PC-3 (cell line): Measurements from ENCODE around the gene PDCD1LG2. TPM values are rescaled to one million over a fixed set of nuclear protein-coding genes. Genes with fewer than 3 reads are reported as not detected.

Experiments used
- ATAC-seq: fragments of 200-7000 bp; cut with Tn5 transposase; 2 replicates; pipeline ENCODE4 v1.9.1; 2020; ENCODE audit warnings: mild to moderate bottlenecking, moderate library complexity
- BruUV-seq: library from RNA; stranded (reverse); fragments of 400-500 nt; replicated peaks from 2 replicates; lab custom pipeline; 2021; lab: Mats Ljungman, UMichigan
- CTCF ChIA-PET: fragments of 300-600 bp; sonication (Branson Sonifier 250); formaldehyde crosslinking; loops from one replicate; lab custom pipeline; 2022; ENCODE audit warnings: antibody characterized with exemption; lab: Charles Lee
- POLR2A ChIA-PET: fragments of 300-600 bp; sonication (Branson Sonifier 250); formaldehyde crosslinking; loops from one replicate; lab custom pipeline; 2022; ENCODE audit warnings: antibody characterized with exemption; ENCODE audit not compliant: unreplicated experiment; lab: Charles Lee
- DNase-seq: peaks from one replicate; pipeline ENCODE4 v3.0.0-alpha.2; 2015
- H2AFZ ChIP-seq: fragments of 300-600 bp; sonication (generic); 2 replicates; pipeline ENCODE4 v1.6.0; 2016; ENCODE audit warnings: antibody characterized with exemption, low read length
- H3F3A ChIP-seq: fragments of 300-600 bp; sonication (generic); one replicate; pipeline ENCODE4 v1.6.0; 2017; ENCODE audit warnings: antibody characterized with exemption, low read length, control low read depth, mild to moderate bottlenecking; ENCODE audit not compliant: unreplicated experiment
- H3K27ac ChIP-seq: fragments of 300-600 bp; sonication (generic); 2 replicates; pipeline ENCODE4 v1.5.1; 2016; ENCODE audit warnings: mild to moderate bottlenecking, low read length
- H3K27me3 ChIP-seq: fragments of 300-600 bp; sonication (generic); 2 replicates; pipeline ENCODE4 v1.6.1; 2016; ENCODE audit warnings: low read length, mixed read lengths
- H3K36me3 ChIP-seq: fragments of 300-600 bp; sonication (generic); 2 replicates; pipeline ENCODE4 v1.6.1; 2016; ENCODE audit warnings: low read depth, mixed run types, low read length, mixed read lengths
- H3K4me1 ChIP-seq: fragments of 300-600 bp; sonication (generic); 2 replicates; pipeline ENCODE4 v1.5.1; 2016; ENCODE audit warnings: low read length; ENCODE audit not compliant: insufficient read depth
- H3K4me2 ChIP-seq: fragments of 300-600 bp; sonication (generic); 2 replicates; pipeline ENCODE4 v1.6.0; 2016; ENCODE audit warnings: low read length
- H3K4me3 ChIP-seq: fragments of 300-600 bp; sonication (generic); 2 replicates; pipeline ENCODE4 v1.5.1; 2016; ENCODE audit warnings: mild to moderate bottlenecking, low read length, mixed read lengths
- H3K79me2 ChIP-seq: fragments of 300-600 bp; sonication (generic); 2 replicates; pipeline ENCODE4 v1.6.1; 2017; ENCODE audit warnings: low read length, mixed read lengths
- H3K9ac ChIP-seq: fragments of 300-600 bp; sonication (generic); 2 replicates; pipeline ENCODE4 v1.6.0; 2016; ENCODE audit warnings: mild to moderate bottlenecking, low read length
- H3K9me2 ChIP-seq: fragments of 300-600 bp; sonication (generic); replicated peaks from 2 replicates; pipeline ENCODE4 v1.6.1; 2016; ENCODE audit warnings: mixed run types, low read length, mixed read lengths
- H3K9me3 ChIP-seq: fragments of 300-600 bp; sonication (generic); 2 replicates; pipeline ENCODE4 v1.6.1; 2016; ENCODE audit warnings: low read length, mixed read lengths
- H4K20me1 ChIP-seq: fragments of 300-600 bp; sonication (generic); 2 replicates; pipeline ENCODE4 v1.6.1; 2016; ENCODE audit warnings: low read length, mixed read lengths
- EZH2 ChIP-seq: fragments of 300-600 bp; sonication (generic); IDR thresholded peaks from one replicate; pipeline ENCODE4 v1.6.1; 2017; ENCODE audit warnings: antibody characterized with exemption, mild to moderate bottlenecking, low read length; ENCODE audit not compliant: unreplicated experiment
- EZH2phosphoT487 ChIP-seq: fragments of 300-600 bp; sonication (generic); IDR thresholded peaks from 2 replicates; pipeline ENCODE4 v1.6.1; 2018; ENCODE audit warnings: mild to moderate bottlenecking, antibody characterized with exemption, low read length, borderline replicate concordance
- intact Hi-C: fragments of 100-400 bp; cut with micrococcal nuclease; formaldehyde crosslinking; loops from 2 replicates; pipeline ENCODE4 v1.9.0; 2023
- total RNA-seq: library from RNA; depleted of rRNA; stranded (reverse); fragments of >200 nt; gene quantifications from 2 replicates; pipeline ENCODE4 v1.2.3, GENCODE V29; 2014
- TF ChIP-seq, protein P1 (sequence below): fragments of 300-600 bp; sonication (generic); conservative IDR thresholded peaks from 2 replicates; pipeline ENCODE4 v1.5.1; 2017; ENCODE audit warnings: antibody characterized with exemption, low read depth, mild to moderate bottlenecking, low read length

PDCD1LG2 gene
- total RNA-seq, 1 experiment from 2014 or later: 1.4 TPM

DNA sequence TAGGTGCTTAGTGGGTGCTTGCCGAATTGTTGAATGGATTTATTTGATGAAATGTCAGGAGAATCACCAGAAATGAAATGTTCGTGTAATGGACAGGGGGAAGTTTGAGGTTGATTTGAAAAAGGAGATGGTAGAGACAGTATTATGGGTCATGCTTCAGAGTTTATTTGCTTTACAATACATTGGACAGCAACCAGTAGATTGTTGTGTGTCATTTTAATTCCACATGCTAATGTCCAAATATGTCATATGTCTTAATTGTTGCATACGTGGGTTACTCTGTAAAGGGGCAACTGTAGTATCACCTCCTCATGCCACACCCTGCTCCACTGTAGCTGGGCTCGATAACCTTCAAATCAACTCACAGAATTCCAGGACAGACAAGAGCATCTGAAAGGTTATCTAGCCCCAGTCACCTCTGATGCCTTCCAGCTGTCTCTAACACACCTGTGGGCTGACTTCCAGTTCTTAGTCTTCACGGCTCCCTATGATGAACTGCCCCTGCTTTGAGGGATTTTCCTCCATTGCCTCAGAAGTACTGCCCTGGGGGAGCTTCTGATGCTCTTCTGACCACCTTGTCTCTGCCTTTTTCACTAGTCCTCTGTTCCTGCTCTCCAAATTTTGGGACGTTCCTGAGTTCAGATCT lies 1.7 kb downstream of the PDCD1LG2 start:
- peak overlapping the region; percentile 91; the same call in 1 of the 2 replicates for H3K27ac ChIP-seq
- CTCF ChIA-PET: no interaction called here
- no peaks in the 10 kb centered on the region for H3K36me3 ChIP-seq
- H3K4me1 ChIP-seq: peaks cover 41% of the 10 kb centered on the region
- H3F3A ChIP-seq: peaks cover 14% of the 10 kb centered on the region
- H3K4me3 ChIP-seq: peak overlapping the region; percentile 59; the same call in 1 of the 2 replicates
- H3K4me2 ChIP-seq: peak overlapping the region; percentile 83
- peaks cover 28% of the 10 kb centered on the region for H3K79me2 ChIP-seq
- no peaks in the 10 kb centered on the region for H3K9me2 ChIP-seq
- no peak overlapping the region for H3K9ac ChIP-seq
- no peak for DNase-seq
- POLR2A ChIA-PET: no interaction called here
- H3K9me3 ChIP-seq: no peaks in the 10 kb centered on the region
- TF ChIP-seq, protein P1, sequence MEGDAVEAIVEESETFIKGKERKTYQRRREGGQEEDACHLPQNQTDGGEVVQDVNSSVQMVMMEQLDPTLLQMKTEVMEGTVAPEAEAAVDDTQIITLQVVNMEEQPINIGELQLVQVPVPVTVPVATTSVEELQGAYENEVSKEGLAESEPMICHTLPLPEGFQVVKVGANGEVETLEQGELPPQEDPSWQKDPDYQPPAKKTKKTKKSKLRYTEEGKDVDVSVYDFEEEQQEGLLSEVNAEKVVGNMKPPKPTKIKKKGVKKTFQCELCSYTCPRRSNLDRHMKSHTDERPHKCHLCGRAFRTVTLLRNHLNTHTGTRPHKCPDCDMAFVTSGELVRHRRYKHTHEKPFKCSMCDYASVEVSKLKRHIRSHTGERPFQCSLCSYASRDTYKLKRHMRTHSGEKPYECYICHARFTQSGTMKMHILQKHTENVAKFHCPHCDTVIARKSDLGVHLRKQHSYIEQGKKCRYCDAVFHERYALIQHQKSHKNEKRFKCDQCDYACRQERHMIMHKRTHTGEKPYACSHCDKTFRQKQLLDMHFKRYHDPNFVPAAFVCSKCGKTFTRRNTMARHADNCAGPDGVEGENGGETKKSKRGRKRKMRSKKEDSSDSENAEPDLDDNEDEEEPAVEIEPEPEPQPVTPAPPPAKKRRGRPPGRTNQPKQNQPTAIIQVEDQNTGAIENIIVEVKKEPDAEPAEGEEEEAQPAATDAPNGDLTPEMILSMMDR: no peak
- H4K20me1 ChIP-seq: no peaks in the 10 kb centered on the region
- H3K27me3 ChIP-seq: no peaks in the 10 kb centered on the region
- BruUV-seq: no TSS peak
- no peak for ATAC-seq
- H2AFZ ChIP-seq: no peak overlapping the region
- intact Hi-C loops: loop anchor here (2.0 kb wide), 1 partner anchor 71 kb away; no protein-coding TSS in a partner anchor

DNA sequence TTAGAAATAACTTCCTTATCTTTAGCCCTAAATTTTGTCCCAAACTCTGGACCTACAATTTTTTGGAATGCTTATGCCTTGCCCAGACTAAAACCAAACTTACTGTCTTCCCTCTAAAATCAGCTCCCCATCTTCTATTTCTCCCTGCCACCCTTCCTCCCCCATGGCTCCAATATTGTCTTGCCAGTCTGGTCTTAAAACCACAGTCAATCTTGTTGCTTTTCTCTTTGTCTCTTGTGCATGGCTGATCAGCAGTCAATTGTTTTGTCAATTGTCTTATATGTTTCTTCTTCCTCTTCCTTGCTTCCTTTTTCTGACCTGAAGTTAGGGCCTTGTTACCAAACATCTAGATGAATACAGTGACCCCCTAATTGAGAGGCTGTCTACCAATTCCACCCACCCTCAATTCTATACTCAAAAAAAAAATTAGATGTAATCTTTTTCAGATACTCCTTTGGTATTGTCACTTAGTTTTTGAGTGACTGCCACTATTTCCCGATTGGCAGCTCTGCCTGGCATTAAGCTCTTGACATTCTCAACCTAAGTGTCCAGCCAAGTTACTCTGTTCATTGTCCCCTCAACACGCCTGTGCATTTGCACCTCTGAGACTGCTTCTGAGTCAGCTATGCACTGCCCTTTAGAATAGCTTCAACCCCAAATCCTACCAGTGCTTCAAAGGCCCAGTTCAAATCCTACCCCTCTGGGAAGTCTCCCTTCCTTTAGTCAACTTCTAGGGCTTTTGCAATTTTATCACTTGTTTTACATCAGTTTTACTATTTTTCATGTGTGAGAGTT lies 2.5 kb downstream of the PDCD1LG2 start:
- Histone ChIP-seq H3K79me2 (peaks cover 28% of the 10 kb centered on the region), H3K27me3 (no peaks in the 10 kb centered on the region)

More for the DNA sequence above, 2.5 kb downstream of the PDCD1LG2 start:
- H3K4me2 ChIP-seq: peak overlapping the region; percentile 83; the same call in 1 of the 2 replicates
- no peaks in the 10 kb centered on the region for H3K9me2 ChIP-seq
- POLR2A ChIA-PET: no interaction called here
- intact Hi-C loops: no loop called here
- TF ChIP-seq, protein P1: no peak
- TF ChIP-seq EZH2: no peak
- TF ChIP-seq EZH2phosphoT487: no peak
- H3K36me3 ChIP-seq: no peaks in the 10 kb centered on the region
- DNase-seq: no peak
- peaks cover 14% of the 10 kb centered on the region for H3F3A ChIP-seq
- H3K4me3 ChIP-seq: no peak overlapping the region
- no peaks in the 10 kb centered on the region for H4K20me1 ChIP-seq
- H3K4me1 ChIP-seq: peaks cover 41% of the 10 kb centered on the region
- ATAC-seq: no peak
- BruUV-seq: no TSS peak
- H3K27ac ChIP-seq: no peak overlapping the region
- no peaks in the 10 kb centered on the region for H3K9me3 ChIP-seq
- CTCF ChIA-PET: no interaction called here
- H2AFZ ChIP-seq: no peak overlapping the region
- H3K9ac ChIP-seq: no peak overlapping the region
